Measurements from ENCODE around the gene TEN1.
A peak's percentile ranks its signal among the peaks of the same experiment; 100 is the strongest.

Gene TEN1

GRCh38 chr17:76005263-76006149 lies 26.5 kb downstream of the TEN1 start:
- DNase-seq (ENCODE audit: low read depth in 2 of 2), result peak; percentile 85 to 88

- no peak for DNase-seq (ENCODE audit: low read depth in 2 of 2)
Observed at GRCh38 chr17:76007131-76007849, 28.2 kb downstream of the TEN1 start.

- no peak for DNase-seq (ENCODE audit: low read depth in 2 of 2)
Observed at GRCh38 chr17:76007850-76008165, 28.8 kb downstream of the TEN1 start.

- no peak for DNase-seq (ENCODE audit: low read depth in 2 of 2)
Observed at GRCh38 chr17:76008208-76008607, 29.2 kb downstream of the TEN1 start.

- DNase-seq (ENCODE audit: low read depth in 2 of 2), result no peak
Observed at GRCh38 chr17:76008630-76009425, 29.8 kb downstream of the TEN1 start.

- no peak for DNase-seq (ENCODE audit: low read depth in 2 of 2)
Observed at GRCh38 chr17:76009447-76009846, 30.4 kb downstream of the TEN1 start.

- DNase-seq (ENCODE audit: low read depth in 2 of 2), result no peak
Observed at GRCh38 chr17:76009969-76010661, 31.1 kb downstream of the TEN1 start.

GRCh38 chr17:76011951-76012350 lies 32.9 kb downstream of the TEN1 start:
- no peak for DNase-seq (ENCODE audit: low read depth in 2 of 2)

- no peak for DNase-seq (ENCODE audit: low read depth in 2 of 2)
Observed at GRCh38 chr17:76013377-76013932, 34.4 kb downstream of the TEN1 start.

- peak; percentile 68 to 73 for DNase-seq (ENCODE audit: low read depth in 2 of 2)
Observed at GRCh38 chr17:76014100-76014924, 35.3 kb downstream of the TEN1 start.

GRCh38 chr17:76014925-76015261 lies 35.9 kb downstream of the TEN1 start:
- DNase-seq (ENCODE audit: low read depth in 2 of 2), result no peak

- no peak for DNase-seq (ENCODE audit: low read depth in 2 of 2)
Observed at GRCh38 chr17:76017481-76018339, 38.7 kb downstream of the TEN1 start.

- no peak for DNase-seq (ENCODE audit: low read depth in 2 of 2)
Observed at GRCh38 chr17:76018340-76018680, 39.3 kb downstream of the TEN1 start.

GRCh38 chr17:76018801-76019200 lies 39.8 kb downstream of the TEN1 start:
- no peak for DNase-seq (ENCODE audit: low read depth in 2 of 2)

- no peak for DNase-seq (ENCODE audit: low read depth in 2 of 2)
Observed at GRCh38 chr17:76019833-76020467, 40.9 kb downstream of the TEN1 start.

GRCh38 chr17:76022285-76022684 lies 43.2 kb downstream of the TEN1 start:
- DNase-seq (ENCODE audit: low read depth in 2 of 2), result no peak

GRCh38 chr17:76022973-76023899 lies 44.2 kb downstream of the TEN1 start:
- DNase-seq (ENCODE audit: low read depth in 2 of 2), result no peak

- DNase-seq (ENCODE audit: low read depth in 2 of 2), result no peak
Observed at GRCh38 chr17:76023900-76024237, 44.8 kb downstream of the TEN1 start.

All from activated CD4-positive, alpha-beta T cell treated with anti-CD3 and anti-CD28 coated beads for 24 hours (primary cell).